ENCODE results near the gene CRYBG1.

GRCh38 chr6:106369739-106370138 is 9.2 kb downstream of the CRYBG1 start:
- TF ChIP-seq POLR2A (IDR thresholded peaks at IDR 0.05; ENCODE audit: low read depth, low read length) (no peak), POLR2AphosphoS5 (IDR thresholded peaks at IDR 0.05; ENCODE audit: low read depth, low read length) (no peak)
